ENCODE measurements around the gene ATXN7. TPM values are rescaled to one million over a fixed set of nuclear protein-coding genes. Genes with fewer than 3 reads are reported as not detected.

Gene ATXN7
- total and polyA plus RNA-seq, 2 experiments from 2014 or later, result 3.0 to 14.4 TPM

DNA sequence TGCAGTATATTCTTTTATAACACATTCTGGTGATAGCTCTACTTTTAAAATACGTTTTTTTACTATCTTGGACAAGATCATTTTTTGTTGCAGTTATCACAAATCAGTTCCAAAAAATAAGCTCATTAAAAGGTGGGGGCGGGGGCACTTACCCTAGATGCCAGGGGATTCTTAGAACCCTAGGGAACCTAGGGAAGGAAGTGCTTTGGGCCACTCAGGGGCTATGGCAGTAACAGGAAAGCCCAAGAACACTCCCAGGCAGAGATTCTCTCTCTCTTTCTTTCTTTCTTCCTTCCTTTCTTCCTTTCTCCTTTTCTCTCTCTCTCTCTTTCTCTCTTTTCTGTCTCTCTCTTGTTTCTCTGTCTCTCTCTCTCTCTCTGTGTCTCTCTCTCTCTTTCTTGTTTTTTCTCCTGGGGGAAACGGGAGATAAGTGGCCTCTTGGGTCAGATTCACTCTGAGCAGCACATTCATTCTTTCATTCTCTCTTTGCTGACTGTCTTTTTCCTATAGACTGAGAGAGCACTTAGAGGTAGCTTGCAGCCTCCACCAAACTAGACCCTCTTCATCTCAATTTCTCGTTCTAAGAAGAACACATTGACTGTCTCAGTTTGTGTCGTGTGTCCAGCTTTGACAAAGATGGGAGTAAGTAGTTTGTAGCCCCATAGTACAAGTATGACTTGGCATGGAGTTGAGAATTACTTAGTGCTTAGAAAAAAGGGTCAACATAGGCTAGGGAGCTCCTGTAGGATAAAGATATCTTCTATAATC is 31.9 kb downstream of the ATXN7 start:
- no peak overlapping the region for H2AFZ ChIP-seq
- no peak overlapping the region for H3K4me2 ChIP-seq
- peaks cover 5% of the 10 kb centered on the region for H4K20me1 ChIP-seq (ENCODE audit: insufficient read depth, poor library complexity, severe bottlenecking)
- 88% methylated on average over 5 of the region's 5 CpGs for WGBS (ENCODE audit: low lambda C conversion rate, missing lambda C conversion rate)
- no peaks in the 10 kb centered on the region for H3K4me1 ChIP-seq (ENCODE audit: insufficient read depth)
- H3K4me3 ChIP-seq, result no peak overlapping the region
- H3K79me2 ChIP-seq, result peaks cover 15% of the 10 kb centered on the region
- no peaks in the 10 kb centered on the region for H3K27me3 ChIP-seq
- H3K9me2 ChIP-seq (replicated peaks; ENCODE audit: insufficient read depth), result no peaks in the 10 kb centered on the region
- no peak for DNase-seq (ENCODE audit: low spot score)
- no peak overlapping the region for H3K27ac ChIP-seq
- TF ChIP-seq EZH2 (IDR thresholded peaks at IDR 0.05; ENCODE audit: borderline replicate concordance) (no peak), CTCF (IDR thresholded peaks at IDR 0.05; ENCODE audit: poor library complexity) (no peak), EZH2phosphoT487 (IDR thresholded peaks at IDR 0.05; ENCODE audit: low read depth, severe bottlenecking, unreplicated experiment) (no peak)
- H3K9me3 ChIP-seq (ENCODE audit: low read depth), result no peaks in the 10 kb centered on the region
- no peaks in the 10 kb centered on the region for H3K36me3 ChIP-seq (replicated peaks; ENCODE audit: insufficient read depth, low read depth)

DNA sequence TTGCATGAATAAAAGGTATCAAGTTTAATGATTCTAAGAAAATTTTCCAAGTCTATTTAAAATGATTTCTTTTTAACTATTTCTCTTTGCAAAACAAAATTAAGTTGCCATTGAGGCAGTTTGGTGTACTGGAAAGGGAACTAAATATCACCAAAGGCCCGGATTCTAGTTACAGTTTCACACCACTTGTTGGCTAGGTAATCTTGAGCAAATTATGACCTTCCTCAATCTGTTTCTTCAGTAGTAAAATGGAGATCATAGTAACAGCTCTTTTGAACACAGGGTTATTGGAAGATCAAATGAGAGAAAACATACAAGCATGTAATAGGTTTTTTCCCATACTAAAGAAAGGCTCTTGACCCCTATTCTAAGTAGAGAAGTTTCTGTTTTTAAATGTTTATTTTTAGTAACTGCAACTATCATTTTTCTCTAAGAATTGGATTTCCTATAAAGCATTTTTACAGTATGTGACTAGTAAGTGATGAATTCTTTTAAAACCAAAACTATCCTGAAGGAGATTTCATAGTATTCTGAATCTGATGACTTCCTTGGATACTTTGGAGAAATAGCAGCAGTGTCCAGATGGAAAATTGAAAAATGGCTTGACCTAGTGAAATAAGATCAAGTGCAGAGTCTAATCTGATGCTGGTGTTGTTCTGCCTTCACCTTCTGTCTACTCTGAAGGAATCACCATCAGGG is 32.8 kb downstream of the ATXN7 start:
- Histone ChIP-seq H3K4me3 (no peak overlapping the region), H3K9me2 (replicated peaks; ENCODE audit: insufficient read depth) (no peaks in the 10 kb centered on the region), H3K36me3 (replicated peaks; ENCODE audit: insufficient read depth, low read depth) (no peaks in the 10 kb centered on the region), H3K27ac (no peak overlapping the region), H3K4me2 (no peak overlapping the region), H3K79me2 (peaks cover 18% of the 10 kb centered on the region), H2AFZ (no peak overlapping the region), H3K9me3 (ENCODE audit: low read depth) (no peaks in the 10 kb centered on the region), H3K4me1 (ENCODE audit: insufficient read depth) (no peaks in the 10 kb centered on the region), H4K20me1 (ENCODE audit: insufficient read depth, poor library complexity, severe bottlenecking) (peaks cover 5% of the 10 kb centered on the region), H3K27me3 (no peaks in the 10 kb centered on the region)
- DNase-seq (ENCODE audit: low spot score), result no peak
- no peak for TF ChIP-seq CTCF (IDR thresholded peaks at IDR 0.05; ENCODE audit: poor library complexity)
- 79% methylated on average over 1 of the region's 1 CpG for WGBS (ENCODE audit: low lambda C conversion rate, missing lambda C conversion rate)

DNA sequence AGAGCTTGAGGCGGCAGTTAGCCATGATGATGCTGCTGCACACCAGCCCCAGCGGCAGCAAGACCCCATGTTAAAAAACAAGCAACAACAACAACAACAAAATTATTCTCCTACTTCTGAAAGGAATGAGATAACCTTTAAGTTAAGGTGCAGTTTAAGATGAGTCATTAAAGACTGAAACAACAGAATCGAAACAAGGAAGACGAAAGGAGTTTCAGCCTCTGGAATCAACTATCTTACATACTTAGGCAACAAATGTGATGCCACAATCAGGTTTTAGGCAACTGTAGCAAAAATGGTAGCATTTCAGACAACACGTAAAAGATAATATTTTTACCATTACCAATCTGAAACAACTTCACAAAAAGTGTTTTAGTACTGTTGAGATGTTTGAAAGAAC is 36.3 kb downstream of the ATXN7 start:
- H3K27ac ChIP-seq, result no peak overlapping the region
- H3K9me2 ChIP-seq (replicated peaks; ENCODE audit: insufficient read depth), result no peaks in the 10 kb centered on the region
- H3K4me2 ChIP-seq, result no peak overlapping the region
- DNase-seq (ENCODE audit: low spot score), result no peak
- H2AFZ ChIP-seq, result no peak overlapping the region
- peaks cover 5% of the 10 kb centered on the region for H4K20me1 ChIP-seq (ENCODE audit: insufficient read depth, poor library complexity, severe bottlenecking)
- TF ChIP-seq EZH2phosphoT487 (IDR thresholded peaks at IDR 0.05; ENCODE audit: low read depth, severe bottlenecking, unreplicated experiment), result no peak
- no peak for TF ChIP-seq CTCF (IDR thresholded peaks at IDR 0.05; ENCODE audit: poor library complexity)
- no peak for TF ChIP-seq EZH2 (IDR thresholded peaks at IDR 0.05; ENCODE audit: borderline replicate concordance)
- H3K27me3 ChIP-seq, result no peaks in the 10 kb centered on the region
- no peaks in the 10 kb centered on the region for H3K4me1 ChIP-seq (ENCODE audit: insufficient read depth)
- H3K9me3 ChIP-seq (ENCODE audit: low read depth), result no peaks in the 10 kb centered on the region
- H3K4me3 ChIP-seq, result no peak overlapping the region
- H3K36me3 ChIP-seq (replicated peaks; ENCODE audit: insufficient read depth, low read depth), result no peaks in the 10 kb centered on the region
- H3K79me2 ChIP-seq, result peaks cover 9% of the 10 kb centered on the region
- WGBS (ENCODE audit: low lambda C conversion rate, missing lambda C conversion rate), result 96% methylated on average over 5 of the region's 5 CpGs

Data from hepatocyte (in vitro differentiated cells).